K562 (cell line): ENCODE measurements around the gene OSGIN1. TPM values are rescaled to one million over a fixed set of nuclear protein-coding genes. Genes with fewer than 3 reads are reported as not detected.
A peak's percentile ranks its signal among the peaks of the same experiment; 100 is the strongest.

Experiments used
- CXXC5 ChIP-seq: fragments of 250-450 bp; sonication (Bioruptor Pico); IDR thresholded peaks from 2 replicates; pipeline ENCODE4 v1.8.0; 2022; ENCODE audit warnings: inconsistent platforms, mild to moderate bottlenecking, moderate library complexity
- EZH2 ChIP-seq: IDR thresholded peaks from 2 replicates; pipeline ENCODE4 v1.6.1; 2012; ENCODE audit warnings: low read depth, mild to moderate bottlenecking, inconsistent platforms, low read length, borderline replicate concordance
- MGA ChIP-seq: fragments of 450-650 bp; IDR thresholded peaks from 2 replicates; pipeline ENCODE4 v1.6.1; 2016; ENCODE audit warnings: mild to moderate bottlenecking, moderate library complexity
- SIN3B ChIP-seq: fragments of 450-650 bp; IDR thresholded peaks from 2 replicates; pipeline ENCODE4 v1.6.1; 2017; ENCODE audit warnings: low read depth, mild to moderate bottlenecking, moderate library complexity
- SIX5 ChIP-seq, 2 experiments: IDR thresholded peaks; 2 replicates each; pipeline ENCODE4 v1.6.1; 2011; ENCODE audit warnings: low read length in 2 of 2, borderline replicate concordance in 1 of 2, low read depth in 1 of 2, mild to moderate bottlenecking in 1 of 2, moderate library complexity in 1 of 2; ENCODE audit not compliant: insufficient read depth in 1 of 2
- STAT6 ChIP-seq: sonication (generic); formaldehyde crosslinking; IDR thresholded peaks from 2 replicates; pipeline ENCODE4 v1.8.1; 2023; ENCODE audit warnings: mild to moderate bottlenecking, missing genetic modification reagents
- TFAP4 ChIP-seq: sonication (generic); formaldehyde crosslinking; IDR thresholded peaks from 2 replicates; pipeline ENCODE4 v1.8.0; 2022; ENCODE audit warnings: missing genetic modification reagents, mild to moderate bottlenecking, moderate library complexity, borderline replicate concordance
- ZNF436 ChIP-seq: fragments of 250-450, 450-650 bp; sonication (Bioruptor Pico); formaldehyde crosslinking; IDR thresholded peaks from 2 replicates; pipeline ENCODE4 v1.7.0; 2020; ENCODE audit warnings: mild to moderate bottlenecking
- ZNF785 ChIP-seq: fragments of 250-450 bp; sonication (Bioruptor Pico); IDR thresholded peaks from 2 replicates; pipeline ENCODE4 v1.4.0; 2020; ENCODE audit warnings: mild to moderate bottlenecking
- polyA plus RNA-seq, 8 experiments: library from polyadenylated mRNA; depleted of rRNA in 4 of 8; stranded (reverse) in 5 of 8; unstranded in 3 of 8; fragments of >200 nt; fragmentation: Nextera tagmentation in 2 of 8; fragmentation: Illumina TruSeq in 1 of 8; extraction: Ambion mirVana in 2 of 8; extraction: Trizol in 1 of 8; gene quantifications; 2 replicates each; pipeline versions ENCODE4 v1.2.1 to v1.2.3, GENCODE V29; 2011 to 2014; ENCODE audit warnings: inconsistent platforms in 1 of 8, missing spikeins in 1 of 8
- total RNA-seq, 7 experiments: library from RNA; depleted of rRNA in 6 of 7; stranded (reverse); fragments of >200 nt in 6 of 7; fragmentation: Illumina TruSeq in 2 of 7; extraction: Trizol in 2 of 7; gene quantifications; 2 replicates each; pipeline versions ENCODE4 v1.2.1 to v1.2.3, GENCODE V29; 2011 to 2021; ENCODE audit warnings: low replicate concordance in 1 of 7

OSGIN1 gene
- total and polyA plus RNA-seq, 9 of the 15 experiments (the other 6 are each of a cell fraction or from before 2014, with no cell fraction given) = 0.03 to 3.6 (median 1.6) TPM

- TF ChIP-seq MGA = no peak
- TF ChIP-seq TFAP4 = peak; percentile 42; the same call in 1 of the 2 replicates
- no peak for TF ChIP-seq EZH2
- TF ChIP-seq ZNF785 (CRISPR knock-in tag) = no peak
- no peak for TF ChIP-seq SIX5 (IDR thresholded peaks at IDR 0.05; ENCODE audit: borderline replicate concordance in 1 of 2, insufficient read depth in 1 of 2, low read depth in 1 of 2, low read length in 2 of 2)
- peak; percentile 42 for TF ChIP-seq CXXC5 (CRISPR knock-in tag)
- no peak for TF ChIP-seq STAT6 (CRISPR knock-in tag)
- TF ChIP-seq SIN3B = no peak
- no peak for TF ChIP-seq ZNF436 (CRISPR knock-in tag)
Observed at GRCh38 chr16:83926726-83927397, 26.2 kb upstream of the OSGIN1 start (continued).
